ENCODE data around the gene NUDT17.
"Not testable (repeated sequence)": the region's sequence is repeated elsewhere in the genome, so short reads cannot be mapped to it uniquely, and the experiment has no call there.

- TF ChIP-seq POLR2A (IDR thresholded peaks at IDR 0.05) = not testable (repeated sequence)
- TF ChIP-seq, protein P1, sequence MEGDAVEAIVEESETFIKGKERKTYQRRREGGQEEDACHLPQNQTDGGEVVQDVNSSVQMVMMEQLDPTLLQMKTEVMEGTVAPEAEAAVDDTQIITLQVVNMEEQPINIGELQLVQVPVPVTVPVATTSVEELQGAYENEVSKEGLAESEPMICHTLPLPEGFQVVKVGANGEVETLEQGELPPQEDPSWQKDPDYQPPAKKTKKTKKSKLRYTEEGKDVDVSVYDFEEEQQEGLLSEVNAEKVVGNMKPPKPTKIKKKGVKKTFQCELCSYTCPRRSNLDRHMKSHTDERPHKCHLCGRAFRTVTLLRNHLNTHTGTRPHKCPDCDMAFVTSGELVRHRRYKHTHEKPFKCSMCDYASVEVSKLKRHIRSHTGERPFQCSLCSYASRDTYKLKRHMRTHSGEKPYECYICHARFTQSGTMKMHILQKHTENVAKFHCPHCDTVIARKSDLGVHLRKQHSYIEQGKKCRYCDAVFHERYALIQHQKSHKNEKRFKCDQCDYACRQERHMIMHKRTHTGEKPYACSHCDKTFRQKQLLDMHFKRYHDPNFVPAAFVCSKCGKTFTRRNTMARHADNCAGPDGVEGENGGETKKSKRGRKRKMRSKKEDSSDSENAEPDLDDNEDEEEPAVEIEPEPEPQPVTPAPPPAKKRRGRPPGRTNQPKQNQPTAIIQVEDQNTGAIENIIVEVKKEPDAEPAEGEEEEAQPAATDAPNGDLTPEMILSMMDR (IDR thresholded peaks at IDR 0.05) = not testable (repeated sequence)
Observed at GRCh38 chr1:145818095-145818494, 27.3 kb upstream of the NUDT17 start.

Measured in testis (tissue), 2 donors.